GM18861 (cell line): ENCODE measurements around the gene MTNR1B.

Experiments
- ATAC-seq: cut with Tn5 transposase; IDR thresholded peaks from one replicate; pipeline ENCODE4 v1.9.1; 2021; ENCODE audit not compliant: unreplicated experiment

MTNR1B gene

DNA sequence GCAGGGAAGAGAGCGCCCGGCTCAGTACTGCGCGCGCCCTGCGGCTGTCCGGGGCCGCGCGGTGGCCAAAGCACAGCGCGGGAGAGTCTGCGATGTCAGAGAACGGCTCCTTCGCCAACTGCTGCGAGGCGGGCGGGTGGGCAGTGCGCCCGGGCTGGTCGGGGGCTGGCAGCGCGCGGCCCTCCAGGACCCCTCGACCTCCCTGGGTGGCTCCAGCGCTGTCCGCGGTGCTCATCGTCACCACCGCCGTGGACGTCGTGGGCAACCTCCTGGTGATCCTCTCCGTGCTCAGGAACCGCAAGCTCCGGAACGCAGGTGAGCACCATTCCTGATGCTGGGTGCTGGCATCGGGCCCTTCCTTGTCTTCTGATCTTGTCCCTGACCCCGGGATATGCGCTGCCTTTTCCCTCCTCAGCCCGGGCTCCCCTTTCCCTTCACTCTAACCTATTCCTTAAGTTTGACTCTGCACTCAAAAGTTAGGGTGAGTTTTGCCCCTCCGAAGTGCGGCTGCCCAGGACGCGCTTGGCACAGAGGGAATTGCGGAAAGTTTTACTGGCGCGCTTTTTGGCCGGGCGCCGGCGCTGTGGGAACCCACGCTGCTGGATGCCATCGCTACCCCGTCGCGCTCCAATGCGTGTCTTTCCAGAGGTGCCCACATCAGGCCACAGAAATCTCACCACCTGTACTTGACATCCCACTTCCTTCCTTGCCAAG lies at the start of gene MTNR1B:
TSS of gene MTNR1B (plus strand) at position 18 of the 714 bp plus-strand sequence. CDS start at position 93, 75 bp downstream.
- ATAC-seq: no peak

DNA sequence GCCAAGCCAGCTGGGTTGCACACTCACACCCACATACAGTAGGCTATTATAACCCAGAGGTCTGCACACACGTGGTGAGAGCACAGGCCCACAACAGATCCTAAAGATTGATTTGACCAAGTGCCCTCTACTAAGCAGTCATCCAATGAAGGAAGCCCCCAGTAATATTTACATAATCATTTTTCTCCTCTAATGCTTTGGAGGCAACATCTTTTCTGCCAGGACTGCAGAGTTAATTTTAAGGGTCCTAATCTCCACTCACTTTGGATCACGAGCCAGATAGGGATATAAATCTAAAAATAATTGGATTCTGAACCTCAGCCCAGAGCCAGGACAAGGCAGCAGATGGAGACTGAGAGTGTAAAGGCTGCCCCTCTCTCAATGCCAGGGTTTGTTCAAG lies 49.1 kb upstream of the MTNR1B start:
- ATAC-seq: no peak

DNA sequence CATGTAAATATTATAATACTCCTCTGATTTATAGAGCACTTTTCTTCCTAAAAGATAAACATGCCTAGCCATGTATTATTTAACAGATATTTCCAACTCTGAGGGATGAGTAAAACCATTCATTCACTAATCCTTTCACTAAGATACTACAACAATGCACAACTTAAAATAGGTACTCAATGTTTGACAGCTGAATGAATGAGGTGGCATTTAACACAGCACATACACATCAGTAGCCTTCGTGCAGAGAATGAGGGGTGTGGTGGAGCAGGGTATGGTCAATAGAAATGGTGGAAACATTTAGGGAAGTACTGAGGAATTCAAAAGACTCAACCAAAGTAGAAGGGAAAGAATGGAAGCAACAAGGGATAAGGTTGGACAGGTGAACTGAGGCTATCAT lies 46.7 kb upstream of the MTNR1B start:
- no peak for ATAC-seq

DNA sequence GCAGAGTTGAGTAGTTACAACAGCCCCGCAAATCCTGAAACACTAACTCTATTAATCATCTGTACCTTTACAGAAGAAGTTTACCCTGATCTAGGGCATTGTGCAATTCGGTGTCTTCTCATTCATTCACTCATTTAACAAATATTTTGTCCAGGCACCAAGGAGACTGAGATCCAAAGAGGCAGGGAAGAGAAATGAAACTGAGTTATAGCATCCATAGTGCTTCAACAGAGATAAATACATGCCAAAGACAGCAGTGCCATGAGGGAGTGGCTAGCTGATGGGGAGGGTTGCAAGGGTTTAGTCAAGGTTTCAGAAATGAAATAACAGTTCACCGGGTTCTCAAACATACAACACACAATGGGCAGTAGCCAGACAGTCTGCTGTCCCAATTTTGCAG lies 40.2 kb upstream of the MTNR1B start:
- ATAC-seq: no peak

DNA sequence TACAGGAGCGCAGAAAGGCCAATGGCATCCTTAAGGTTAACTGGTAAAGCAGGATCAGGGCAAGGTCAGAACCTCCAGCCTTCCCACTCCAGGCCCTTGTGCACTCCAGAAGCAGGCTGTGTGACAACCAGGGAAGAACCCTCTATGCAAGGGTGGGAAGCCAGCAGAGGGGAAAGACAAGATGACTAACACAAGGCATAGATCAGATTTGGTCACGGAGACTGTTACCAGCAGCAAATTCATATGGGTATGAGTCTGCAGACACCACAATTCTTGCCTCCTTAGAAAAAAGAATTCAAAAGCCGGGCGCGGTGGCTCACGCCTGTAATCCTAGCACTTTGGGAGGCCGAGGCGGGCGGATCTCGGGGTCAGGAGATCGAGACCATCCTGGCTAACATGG lies 39.8 kb upstream of the MTNR1B start:
- no peak for ATAC-seq

DNA sequence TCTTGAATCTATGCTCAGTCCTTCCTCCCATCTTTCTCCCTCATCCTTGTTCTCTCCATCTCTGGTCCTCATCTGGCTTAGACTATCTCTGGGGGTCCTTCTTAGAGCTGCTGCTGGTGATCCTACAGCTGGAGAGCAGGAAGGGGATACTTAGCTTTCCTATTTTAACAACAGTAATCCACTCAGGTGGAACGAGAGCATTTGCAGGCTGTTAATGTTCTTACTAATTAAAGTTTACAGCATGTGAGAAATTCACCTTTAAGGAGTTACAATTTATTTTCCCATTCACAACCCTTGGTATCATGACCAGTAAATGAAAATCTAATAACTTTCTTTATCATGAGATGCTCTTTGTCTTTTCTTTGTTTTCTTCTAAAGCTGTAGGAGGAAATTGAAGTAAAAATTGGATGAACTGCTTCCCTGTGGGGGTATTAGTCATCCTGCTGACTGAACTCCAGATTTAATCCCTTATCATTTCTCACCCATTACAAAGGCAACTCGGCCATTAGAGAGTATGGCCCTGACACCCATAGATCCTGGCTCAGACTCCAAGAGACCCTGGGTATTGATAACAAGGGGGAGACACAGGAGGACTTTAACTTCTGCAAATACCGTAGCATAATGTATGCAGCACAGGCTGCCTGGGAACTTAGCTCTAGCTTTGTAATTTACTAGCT lies 37.6 kb upstream of the MTNR1B start:
- ATAC-seq: no peak

DNA sequence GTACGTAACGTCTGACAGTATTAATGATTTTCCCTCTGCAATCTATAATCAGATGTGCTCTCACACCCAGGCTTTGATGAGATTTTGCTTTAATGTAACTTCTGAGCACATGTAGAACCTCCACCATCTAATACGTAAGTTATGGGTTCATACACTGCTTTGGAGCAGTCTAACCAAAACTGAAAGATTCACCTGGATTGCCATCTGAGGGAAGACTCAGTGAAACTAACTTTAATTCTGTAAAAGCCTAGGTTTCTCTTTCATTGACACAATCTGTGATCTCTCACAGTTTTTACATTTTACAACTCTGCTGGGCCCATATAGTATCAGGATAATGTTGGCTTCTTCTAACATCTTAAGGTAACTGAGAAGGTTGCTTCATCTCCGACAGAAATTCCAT lies 30.1 kb upstream of the MTNR1B start:
- ATAC-seq: no peak

DNA sequence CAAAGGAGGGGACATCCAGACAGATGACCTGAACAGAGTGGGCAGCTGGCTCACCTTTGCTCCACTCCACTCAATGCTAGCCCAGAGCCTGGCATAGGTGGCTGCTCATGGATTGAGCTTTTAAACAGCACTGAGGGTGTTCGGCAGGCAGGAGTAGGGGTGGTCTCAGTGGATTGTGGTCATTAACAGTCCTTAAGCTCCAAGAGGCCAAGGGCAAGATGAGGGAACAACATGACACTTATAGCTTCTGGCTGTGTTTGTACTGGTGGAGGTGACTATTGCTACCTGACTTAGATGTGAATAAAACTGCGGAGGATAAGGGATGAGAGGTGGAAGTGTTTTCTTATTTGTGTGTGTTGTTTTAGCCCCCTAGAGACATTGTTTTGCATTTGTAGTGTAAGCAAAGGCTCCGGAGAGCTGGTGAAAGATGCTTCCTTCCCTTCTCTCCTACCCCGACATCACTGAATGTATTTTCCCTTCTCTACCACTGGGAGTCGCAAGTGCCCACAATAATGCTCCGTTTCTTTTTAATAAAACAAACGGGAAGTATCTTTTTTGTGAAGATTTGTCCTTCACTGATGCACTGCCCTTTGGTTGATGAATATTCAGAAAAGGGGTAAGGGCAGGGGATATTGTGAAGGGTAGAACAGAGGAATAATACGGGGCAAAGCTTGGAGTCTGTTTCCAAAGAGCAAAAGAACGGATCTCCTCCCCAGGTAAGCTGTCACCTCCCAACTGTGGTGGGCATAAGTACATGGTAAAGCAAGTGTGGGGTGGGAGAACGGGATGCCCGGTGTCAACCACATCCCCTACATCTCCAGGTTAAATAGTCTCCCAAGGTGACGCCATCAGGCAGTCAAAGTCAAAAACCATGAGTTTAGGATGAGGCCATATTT lies 27.5 kb upstream of the MTNR1B start:
- peak; percentile 74 for ATAC-seq

DNA sequence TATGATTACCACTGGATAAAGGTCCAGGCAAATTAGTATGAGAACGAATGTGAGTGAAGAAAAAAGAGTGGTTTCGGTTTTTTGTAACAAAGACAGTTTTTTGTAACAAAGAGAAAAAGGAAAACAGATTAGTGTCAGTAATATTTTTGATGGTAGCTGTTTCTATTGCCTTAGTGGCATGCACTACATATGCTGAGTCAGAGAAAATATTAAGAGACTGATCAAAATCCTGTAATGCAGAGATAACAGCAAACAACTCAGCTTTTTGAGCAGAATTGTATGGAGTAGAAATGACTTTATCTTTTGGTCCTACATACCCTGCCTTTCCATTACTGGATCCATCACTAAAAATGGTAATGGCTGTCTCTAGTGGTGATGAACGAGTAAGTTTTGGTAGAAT lies 22.7 kb upstream of the MTNR1B start:
- ATAC-seq: no peak

DNA sequence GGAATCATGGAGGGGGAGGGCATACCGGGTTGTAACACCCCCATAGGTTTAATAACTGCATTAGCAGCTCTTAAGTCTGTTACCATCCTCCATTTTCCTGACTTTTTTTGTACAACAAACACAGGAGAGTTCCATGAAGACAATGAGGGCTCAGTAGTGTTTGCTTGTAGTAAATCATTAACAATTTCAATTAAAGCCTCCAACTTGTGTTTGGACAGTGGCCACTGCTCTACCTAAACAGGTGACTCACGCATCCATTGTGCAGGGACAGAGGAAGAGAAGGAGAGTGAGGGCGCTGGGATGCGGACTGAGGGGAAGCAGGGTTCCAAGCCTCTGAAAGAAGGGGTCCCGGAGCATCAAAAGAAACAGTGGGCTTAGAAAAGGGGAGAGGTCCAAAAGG lies 21.3 kb upstream of the MTNR1B start:
- no peak for ATAC-seq

DNA sequence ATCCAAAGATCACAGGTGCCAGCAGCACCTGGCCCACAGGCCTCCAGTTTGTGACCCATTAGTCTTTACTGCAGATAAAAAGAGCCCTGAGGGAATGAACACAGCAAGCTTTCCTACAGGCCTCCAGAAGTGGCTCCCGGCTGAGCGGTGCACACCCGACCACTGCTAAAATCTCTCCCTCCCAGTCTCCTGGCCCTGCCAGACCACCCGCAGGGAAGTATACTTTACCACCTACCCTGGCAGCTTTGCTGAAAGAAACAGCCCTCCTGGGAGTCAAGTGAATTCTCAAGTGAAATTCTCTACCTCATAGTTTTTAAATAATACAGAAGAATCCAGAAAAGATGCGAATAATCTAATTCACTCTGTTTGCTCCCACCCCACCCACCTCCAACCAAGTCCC lies 15.4 kb upstream of the MTNR1B start:
- no peak for ATAC-seq

DNA sequence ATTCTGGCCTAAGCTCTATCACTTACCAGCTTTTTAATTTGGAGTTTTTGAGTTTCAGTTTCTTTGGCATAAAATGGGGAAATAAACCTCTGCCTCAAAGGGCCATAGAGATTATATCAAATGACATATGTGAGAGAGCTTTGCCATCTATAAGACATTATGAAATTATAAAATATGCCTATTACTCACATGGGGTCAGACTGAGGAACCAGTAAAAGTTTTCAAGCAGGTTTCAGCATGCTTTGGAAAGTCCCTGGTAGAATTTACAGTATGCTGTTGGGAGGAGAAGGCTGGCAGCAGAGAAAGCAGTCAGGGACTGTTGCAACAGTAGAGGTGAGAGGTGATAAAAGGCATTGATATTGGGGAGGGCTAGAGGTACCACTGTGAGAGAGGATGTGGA lies 13.6 kb upstream of the MTNR1B start:
- no peak for ATAC-seq

DNA sequence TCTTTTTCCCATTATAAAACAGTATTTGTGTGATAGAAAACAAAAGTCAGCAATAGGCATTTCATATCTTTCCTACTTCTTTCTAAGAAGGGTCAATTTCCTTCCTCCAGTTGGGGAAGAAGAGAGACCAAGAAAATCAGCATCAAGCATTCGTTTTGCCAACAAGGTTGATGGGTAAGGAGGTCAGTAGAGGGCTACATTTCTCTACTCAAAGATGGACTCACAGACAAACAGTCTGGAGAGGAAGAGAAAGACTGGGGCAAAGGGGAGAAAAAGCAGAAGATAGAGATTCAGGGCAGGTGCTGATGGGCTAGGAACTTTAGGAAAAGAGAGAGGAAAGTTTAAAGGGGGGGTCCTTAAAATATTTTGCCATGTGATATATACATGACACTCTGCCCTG lies 8.6 kb upstream of the MTNR1B start:
- no peak for ATAC-seq

DNA sequence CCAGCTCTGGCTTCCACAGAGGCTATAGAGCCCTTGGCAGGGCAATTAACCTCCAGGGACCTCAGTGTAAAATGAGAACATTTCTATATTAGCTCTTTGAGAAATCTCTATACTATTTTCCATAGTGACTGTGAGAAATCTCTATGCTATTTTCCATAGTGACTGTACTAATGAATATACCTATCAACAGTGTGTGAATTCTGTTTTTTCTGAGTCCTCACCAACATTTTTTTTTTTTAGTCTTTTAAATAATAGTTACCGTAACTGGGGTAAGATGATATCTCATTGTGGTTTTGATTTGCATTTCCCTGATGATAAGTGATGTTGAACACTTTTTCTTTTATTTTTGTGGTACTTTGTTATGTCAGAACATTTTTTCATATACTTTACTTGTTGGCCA lies 7.0 kb upstream of the MTNR1B start:
- no peak for ATAC-seq

DNA sequence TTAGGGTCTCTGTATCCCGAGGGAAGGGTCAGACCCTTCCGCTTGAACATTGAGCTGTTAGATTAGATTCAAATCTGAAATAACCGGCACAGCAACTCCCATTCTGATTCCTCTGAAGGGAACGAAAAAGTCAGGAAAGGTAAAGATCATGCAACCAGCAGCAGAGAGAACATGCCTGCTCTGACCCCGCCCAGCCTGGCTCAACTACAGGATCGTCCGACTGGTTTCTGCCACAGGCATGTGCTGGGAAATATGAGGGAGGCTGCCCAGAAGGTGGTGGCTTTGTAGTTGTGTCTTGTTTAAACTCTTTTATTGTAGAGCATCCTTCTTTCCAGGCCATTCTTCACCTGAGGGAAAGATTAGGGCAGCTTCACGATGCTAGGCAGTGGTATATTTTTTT lies 5.0 kb upstream of the MTNR1B start:
- no peak for ATAC-seq

DNA sequence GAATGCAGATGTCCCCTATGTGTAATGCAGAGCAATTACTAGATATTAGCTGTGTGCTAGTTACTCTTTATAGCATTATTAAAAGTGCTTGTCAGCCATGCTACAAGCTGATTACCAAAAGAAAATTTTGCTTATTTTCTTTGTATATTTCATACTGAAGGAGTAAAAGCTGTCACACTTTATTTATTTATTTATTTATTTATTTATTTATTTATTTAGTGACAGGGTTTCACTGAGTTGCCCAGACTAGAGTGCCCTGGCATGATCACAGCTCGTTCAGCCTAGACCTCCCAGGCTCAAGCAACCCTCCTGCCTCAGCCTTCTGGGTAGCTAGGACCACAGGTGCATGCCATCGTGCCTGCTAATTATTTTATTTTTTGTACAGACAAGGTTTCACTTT lies 4.3 kb upstream of the MTNR1B start:
- no peak for ATAC-seq

DNA sequence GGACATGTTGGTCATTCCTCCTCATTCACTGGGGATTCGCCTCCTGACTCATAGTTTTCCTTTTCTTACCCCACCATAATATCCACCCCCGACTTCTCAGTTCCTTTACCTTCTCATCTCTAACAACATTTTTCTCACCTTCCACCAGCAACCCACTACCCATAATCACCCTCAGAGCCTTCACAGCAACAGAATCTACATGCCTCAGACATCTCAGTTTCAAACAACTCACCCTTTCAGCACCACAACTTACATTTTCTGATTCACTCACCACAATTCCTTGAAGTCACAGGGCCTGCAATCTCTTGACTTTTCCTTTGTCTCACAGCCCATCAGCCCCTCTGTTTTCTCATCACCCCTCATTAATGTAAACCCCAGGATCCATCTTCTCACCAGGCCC lies 2.3 kb upstream of the MTNR1B start:
- ATAC-seq: no peak

DNA sequence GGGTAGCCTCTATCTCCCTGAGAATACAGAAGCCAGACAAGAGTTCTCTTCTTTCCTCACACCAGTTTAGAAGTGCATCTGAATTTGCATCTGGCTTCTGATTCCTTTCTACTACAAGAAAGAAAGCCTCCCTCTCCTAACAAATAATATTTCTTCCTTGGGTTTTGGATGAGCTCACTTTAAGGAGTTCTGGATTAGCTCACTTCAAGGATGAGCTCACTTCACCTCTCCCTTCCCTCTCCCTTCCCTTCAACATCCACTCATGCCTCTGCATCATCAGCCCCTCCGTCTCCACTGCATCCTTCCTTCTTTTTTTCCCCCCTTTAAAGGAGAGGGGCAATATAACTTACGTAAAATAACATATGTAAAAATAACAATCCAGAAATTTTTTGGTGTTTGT lies 1.6 kb upstream of the MTNR1B start:
- ATAC-seq: no peak

DNA sequence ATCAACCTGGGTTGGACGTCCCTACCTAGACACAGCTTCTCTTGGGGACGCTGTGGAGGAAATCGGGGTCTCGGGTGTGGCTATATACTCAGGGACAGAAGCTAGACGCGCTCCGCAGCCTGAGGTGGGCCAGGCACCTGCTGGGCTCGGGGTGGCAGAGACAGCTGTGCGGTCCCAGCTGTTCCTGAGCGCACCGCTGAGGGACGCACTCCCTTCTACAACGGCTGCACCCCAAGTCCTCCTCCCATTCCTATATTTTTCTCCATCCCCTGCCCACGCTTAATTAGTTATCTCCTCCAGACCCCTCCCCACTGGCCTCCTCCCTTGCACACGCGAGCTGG lies 188 bp upstream of the MTNR1B start:
- no peak for ATAC-seq

DNA sequence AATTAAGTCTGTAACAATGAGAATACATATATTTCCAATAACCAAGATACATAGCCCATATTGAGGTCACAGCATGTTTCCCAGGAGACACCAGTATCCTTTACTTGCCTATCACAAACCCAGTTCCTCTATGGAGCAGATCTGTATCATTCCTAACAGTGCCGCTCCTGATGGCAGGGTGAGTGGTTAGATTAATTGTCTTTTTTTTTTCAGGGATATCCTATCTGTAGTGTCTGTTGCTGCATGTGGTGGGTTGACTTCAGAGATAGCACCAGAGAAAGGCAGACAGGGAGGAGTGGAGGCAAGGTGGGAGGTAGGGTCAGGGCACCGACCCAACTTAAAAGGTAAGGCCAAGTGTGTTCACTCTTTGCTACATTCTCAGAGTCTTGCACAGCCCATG lies 2.8 kb downstream of the MTNR1B start:
- ATAC-seq: no peak

DNA sequence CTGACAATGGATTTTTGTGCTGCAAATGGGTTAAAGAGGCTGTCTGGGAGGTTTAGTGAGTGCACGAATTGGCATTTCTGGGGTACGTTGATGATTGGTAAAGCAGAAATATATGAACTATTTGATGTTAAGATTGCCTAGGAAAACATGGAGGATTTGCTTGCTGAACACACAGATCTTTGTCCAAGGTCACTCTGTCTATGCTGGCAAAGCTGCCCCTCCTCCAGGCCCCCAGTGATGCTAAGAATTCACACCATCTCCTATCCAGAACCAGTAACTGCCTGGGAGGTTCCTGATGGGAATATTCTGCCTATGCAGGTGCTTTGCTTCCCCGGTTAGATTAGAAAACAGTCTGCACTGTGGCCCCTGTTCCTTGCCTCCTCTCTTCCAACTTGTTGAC lies 5.8 kb downstream of the MTNR1B start:
- no peak for ATAC-seq

DNA sequence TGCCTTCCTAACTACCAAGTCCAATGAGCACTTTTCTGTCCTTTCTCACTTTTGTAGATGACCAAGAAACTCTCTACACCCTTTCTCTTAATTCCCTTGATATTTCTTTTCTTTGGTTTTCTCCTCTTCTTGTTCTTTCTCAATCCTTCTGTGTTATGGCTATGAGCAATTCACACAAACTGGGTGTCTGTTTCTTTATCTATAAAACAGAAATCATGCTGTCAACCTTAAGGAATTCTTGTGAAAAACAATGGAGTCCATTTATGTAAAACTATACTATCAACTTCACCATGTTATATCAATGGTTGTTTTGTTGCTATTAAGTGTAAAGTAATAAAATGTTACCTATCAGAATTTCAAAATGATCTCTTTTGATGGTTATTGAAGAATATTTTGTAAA lies 7.2 kb downstream of the MTNR1B start:
- ATAC-seq: no peak
